Astrocyte (in vitro differentiated cells and primary cell): ENCODE measurements around the gene CEACAM4. TPM values are rescaled to one million over a fixed set of nuclear protein-coding genes. Genes with fewer than 3 reads are reported as not detected.

ENCODE experiments used
- DNase-seq: peaks from one replicate; pipeline ENCODE4 v3.0.0-alpha.2; 2010; ENCODE audit warnings: low read depth
- FAIRE-seq: peaks from 2 replicates; lab custom pipeline; 2011; peaks lifted over from hg19 to GRCh38; lab: Jason Lieb, UNC
- H2AFZ ChIP-seq: 2 replicates; pipeline ENCODE4 v1.6.0; 2012; ENCODE audit warnings: low read depth, low read length, inconsistent platforms
- H3K27ac ChIP-seq: 2 replicates; pipeline ENCODE4 v1.5.1; 2011; ENCODE audit warnings: low read depth, low read length, inconsistent platforms
- H3K27me3 ChIP-seq: 2 replicates; pipeline ENCODE4 v1.6.0; 2011; ENCODE audit warnings: low read length, inconsistent platforms; ENCODE audit not compliant: insufficient read depth
- H3K36me3 ChIP-seq: 2 replicates; pipeline ENCODE4 v1.5.1; 2011; ENCODE audit warnings: low read length, inconsistent platforms; ENCODE audit not compliant: insufficient read depth
- H3K4me1 ChIP-seq: 2 replicates; pipeline ENCODE4 v1.5.1; 2011; ENCODE audit warnings: low read length, inconsistent platforms; ENCODE audit not compliant: insufficient read depth
- H3K4me2 ChIP-seq: 2 replicates; pipeline ENCODE4 v1.6.0; 2012; ENCODE audit warnings: low read length, inconsistent platforms
- H3K4me3 ChIP-seq: 2 replicates; pipeline ENCODE4 v1.5.1; 2011; ENCODE audit warnings: low read depth, mild to moderate bottlenecking, low read length, inconsistent platforms; ENCODE audit not compliant: insufficient read depth
- H3K79me2 ChIP-seq: 2 replicates; pipeline ENCODE4 v1.6.0; 2012; ENCODE audit warnings: mild to moderate bottlenecking, low read length, inconsistent platforms; ENCODE audit not compliant: insufficient read depth
- H3K9ac ChIP-seq: 2 replicates; pipeline ENCODE4 v1.6.0; 2012; ENCODE audit warnings: mild to moderate bottlenecking, low read length, inconsistent platforms
- H3K9me3 ChIP-seq: 2 replicates; pipeline ENCODE4 v1.5.1; 2012; ENCODE audit warnings: low read depth, mild to moderate bottlenecking, low read length, inconsistent platforms; ENCODE audit not compliant: insufficient read depth
- H4K20me1 ChIP-seq: 2 replicates; pipeline ENCODE4 v1.6.0; 2012; ENCODE audit warnings: low read length, inconsistent platforms; ENCODE audit not compliant: insufficient read depth
- H3K27ac Mint-ChIP-seq: one replicate; pipeline ENCODE4 v1.8.0; 2021; ENCODE audit warnings: mild to moderate bottlenecking, mixed read lengths; ENCODE audit not compliant: unreplicated experiment
- H3K27me3 Mint-ChIP-seq: one replicate; pipeline ENCODE4 v1.8.0; 2021; ENCODE audit warnings: low read depth, mixed read lengths; ENCODE audit not compliant: unreplicated experiment
- H3K36me3 Mint-ChIP-seq: one replicate; pipeline ENCODE4 v1.8.0; 2021; ENCODE audit warnings: low read depth, mixed read lengths; ENCODE audit not compliant: unreplicated experiment
- H3K4me1 Mint-ChIP-seq: one replicate; pipeline ENCODE4 v1.8.0; 2021; ENCODE audit warnings: low read depth, mixed read lengths; ENCODE audit not compliant: unreplicated experiment
- H3K4me3 Mint-ChIP-seq: one replicate; pipeline ENCODE4 v1.8.0; 2021; ENCODE audit warnings: mild to moderate bottlenecking, moderate library complexity, mixed read lengths; ENCODE audit not compliant: unreplicated experiment
- H3K9me3 Mint-ChIP-seq: one replicate; pipeline ENCODE4 v1.8.0; 2021; ENCODE audit warnings: mild to moderate bottlenecking, mixed read lengths; ENCODE audit not compliant: unreplicated experiment
- EZH2 ChIP-seq: IDR thresholded peaks from 2 replicates; pipeline ENCODE4 v1.6.1; 2012; ENCODE audit warnings: mild to moderate bottlenecking, low read length, inconsistent platforms; ENCODE audit not compliant: insufficient read depth
- total RNA-seq: library from RNA; stranded (reverse); gene quantifications from 2 replicates; pipeline ENCODE4 v1.2.1, GENCODE V29; 2021
- TF ChIP-seq, protein P1 (sequence below): IDR thresholded peaks from 2 replicates; pipeline ENCODE4 v1.5.1; 2011; ENCODE audit warnings: low read depth, mild to moderate bottlenecking, inconsistent platforms, low read length, moderate library complexity; ENCODE audit not compliant: insufficient read depth

CEACAM4 gene
- total RNA-seq, 1 donor from 2014 or later, result not detected

DNA sequence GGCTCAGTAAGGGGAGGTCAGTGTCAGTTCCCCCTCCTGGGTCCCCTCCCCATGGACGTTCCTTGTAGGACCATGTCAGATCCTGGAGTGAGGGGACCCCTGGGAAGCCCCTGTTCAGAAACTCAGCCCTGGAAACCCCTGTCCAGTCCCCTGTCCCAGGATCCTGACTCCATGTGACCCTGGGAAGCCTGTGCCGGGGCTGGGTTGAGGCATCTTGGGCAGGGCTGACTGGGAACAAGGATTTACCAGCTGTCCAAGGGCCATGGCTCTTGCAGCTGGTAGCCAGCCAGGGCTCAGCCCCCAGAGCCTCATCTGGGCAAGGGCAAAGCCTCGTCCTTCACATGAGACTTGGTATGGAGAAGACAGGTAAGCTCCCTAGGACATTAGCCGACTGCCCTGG, 25.1 kb downstream of the CEACAM4 start:
- TF ChIP-seq, protein P1, sequence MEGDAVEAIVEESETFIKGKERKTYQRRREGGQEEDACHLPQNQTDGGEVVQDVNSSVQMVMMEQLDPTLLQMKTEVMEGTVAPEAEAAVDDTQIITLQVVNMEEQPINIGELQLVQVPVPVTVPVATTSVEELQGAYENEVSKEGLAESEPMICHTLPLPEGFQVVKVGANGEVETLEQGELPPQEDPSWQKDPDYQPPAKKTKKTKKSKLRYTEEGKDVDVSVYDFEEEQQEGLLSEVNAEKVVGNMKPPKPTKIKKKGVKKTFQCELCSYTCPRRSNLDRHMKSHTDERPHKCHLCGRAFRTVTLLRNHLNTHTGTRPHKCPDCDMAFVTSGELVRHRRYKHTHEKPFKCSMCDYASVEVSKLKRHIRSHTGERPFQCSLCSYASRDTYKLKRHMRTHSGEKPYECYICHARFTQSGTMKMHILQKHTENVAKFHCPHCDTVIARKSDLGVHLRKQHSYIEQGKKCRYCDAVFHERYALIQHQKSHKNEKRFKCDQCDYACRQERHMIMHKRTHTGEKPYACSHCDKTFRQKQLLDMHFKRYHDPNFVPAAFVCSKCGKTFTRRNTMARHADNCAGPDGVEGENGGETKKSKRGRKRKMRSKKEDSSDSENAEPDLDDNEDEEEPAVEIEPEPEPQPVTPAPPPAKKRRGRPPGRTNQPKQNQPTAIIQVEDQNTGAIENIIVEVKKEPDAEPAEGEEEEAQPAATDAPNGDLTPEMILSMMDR, result no peak
- no peak for TF ChIP-seq EZH2
- Histone ChIP-seq H3K27ac (no peak overlapping the region), H3K27me3 (no peaks in the 10 kb centered on the region), H3K4me2 (no peak overlapping the region), H3K4me1 (no peaks in the 10 kb centered on the region), H3K9me3 (no peaks in the 10 kb centered on the region), H3K79me2 (no peaks in the 10 kb centered on the region), H3K9ac (no peak overlapping the region), H3K36me3 (no peaks in the 10 kb centered on the region), H3K4me3 (no peak overlapping the region), H2AFZ (no peak overlapping the region), H4K20me1 (no peaks in the 10 kb centered on the region)
- H3K9me3 Mint-ChIP-seq, result no peaks in the 10 kb centered on the region
- no peak overlapping the region for H3K27ac Mint-ChIP-seq
- no peak for DNase-seq
- H3K4me3 Mint-ChIP-seq, result no peak overlapping the region
- no peaks in the 10 kb centered on the region for H3K4me1 Mint-ChIP-seq
- no peaks in the 10 kb centered on the region for H3K36me3 Mint-ChIP-seq
- no peak for FAIRE-seq
- H3K27me3 Mint-ChIP-seq, result peaks cover 65% of the 10 kb centered on the region

DNA sequence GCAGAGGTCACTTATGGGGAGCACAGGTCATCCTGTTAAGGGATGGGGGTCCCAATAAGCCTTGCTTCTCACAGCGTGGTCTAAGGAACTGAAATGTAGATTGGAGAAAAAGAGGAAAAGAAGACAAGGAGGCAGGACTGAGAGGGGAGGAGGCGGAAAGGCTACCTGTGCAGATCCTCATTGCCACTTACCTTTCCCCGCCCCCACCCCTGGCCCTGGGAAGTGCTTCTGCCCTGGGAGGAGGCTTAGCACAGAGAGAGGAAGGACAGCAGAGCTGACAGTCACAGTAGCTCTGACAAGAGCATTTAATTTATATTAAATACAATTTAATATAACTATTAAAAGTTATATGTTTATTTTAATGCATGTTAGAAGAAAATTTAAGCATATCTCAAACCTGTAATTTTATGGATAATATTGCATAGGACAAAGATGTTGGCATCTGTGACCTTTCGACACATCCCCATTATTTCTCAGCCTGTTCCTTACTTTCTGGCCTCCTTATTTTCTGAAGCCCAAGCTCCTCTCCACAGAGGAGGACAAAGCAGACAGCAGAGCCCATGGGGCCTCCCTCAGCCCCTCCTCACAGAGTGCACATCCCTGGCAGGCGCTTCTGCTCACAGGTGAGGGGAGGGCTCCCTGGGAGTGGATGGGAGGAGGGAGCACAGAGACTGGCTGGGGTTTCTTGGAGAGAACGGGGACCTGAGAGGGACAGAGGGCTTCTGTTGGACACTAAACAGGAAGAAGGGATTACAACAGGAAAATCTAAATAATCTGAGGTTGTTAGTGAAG, 27.5 kb downstream of the CEACAM4 start:
- Histone ChIP-seq H3K9ac (no peak overlapping the region), H3K9me3 (no peaks in the 10 kb centered on the region), H3K4me3 (no peak overlapping the region), H4K20me1 (no peaks in the 10 kb centered on the region), H3K27ac (no peak overlapping the region), H2AFZ (no peak overlapping the region), H3K4me2 (no peak overlapping the region), H3K4me1 (no peaks in the 10 kb centered on the region), H3K27me3 (no peaks in the 10 kb centered on the region), H3K79me2 (no peaks in the 10 kb centered on the region), H3K36me3 (no peaks in the 10 kb centered on the region)
- no peaks in the 10 kb centered on the region for H3K36me3 Mint-ChIP-seq
- DNase-seq (no peak), FAIRE-seq (no peak)
- H3K27ac Mint-ChIP-seq, result no peak overlapping the region
- no peaks in the 10 kb centered on the region for H3K4me1 Mint-ChIP-seq
- no peaks in the 10 kb centered on the region for H3K9me3 Mint-ChIP-seq
- TF ChIP-seq EZH2, result no peak
- TF ChIP-seq, protein P1, result no peak
- peaks cover 61% of the 10 kb centered on the region for H3K27me3 Mint-ChIP-seq
- H3K4me3 Mint-ChIP-seq, result no peak overlapping the region

DNA sequence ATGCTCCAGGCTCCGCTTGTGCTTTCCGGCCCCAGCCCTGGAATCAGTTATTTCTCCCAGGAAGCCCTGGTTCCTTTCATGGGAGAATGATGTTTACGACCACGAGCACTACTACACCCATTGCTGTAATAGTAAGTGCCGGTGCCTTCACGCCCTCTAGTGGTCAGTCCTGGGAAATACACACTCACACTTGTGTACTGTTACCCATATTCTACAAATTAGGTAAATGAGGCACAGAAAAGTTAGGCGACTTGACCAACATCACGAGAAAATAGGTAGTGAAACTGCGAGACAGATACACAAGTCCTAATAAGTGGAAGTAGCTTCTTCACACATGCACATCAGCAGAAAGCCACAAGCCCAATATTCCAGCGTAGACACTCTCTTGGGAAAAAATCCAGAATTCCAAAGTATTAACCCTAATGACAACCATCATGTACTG, 29.3 kb downstream of the CEACAM4 start:
- Mint-ChIP-seq H3K27ac (no peak overlapping the region), H3K9me3 (no peaks in the 10 kb centered on the region), H3K27me3 (peaks cover 49% of the 10 kb centered on the region), H3K36me3 (no peaks in the 10 kb centered on the region), H3K4me3 (no peak overlapping the region), H3K4me1 (no peaks in the 10 kb centered on the region)
- no peak for TF ChIP-seq EZH2
- TF ChIP-seq, protein P1, result peak; percentile 95
- no peaks in the 10 kb centered on the region for H3K79me2 ChIP-seq
- no peak overlapping the region for H3K4me3 ChIP-seq
- no peaks in the 10 kb centered on the region for H4K20me1 ChIP-seq
- no peak overlapping the region for H2AFZ ChIP-seq
- no peaks in the 10 kb centered on the region for H3K9me3 ChIP-seq
- FAIRE-seq, result no peak
- H3K27me3 ChIP-seq, result no peaks in the 10 kb centered on the region
- H3K36me3 ChIP-seq, result no peaks in the 10 kb centered on the region
- DNase-seq, result peak; percentile 19
- no peak overlapping the region for H3K4me2 ChIP-seq
- H3K27ac ChIP-seq, result no peak overlapping the region
- H3K9ac ChIP-seq, result no peak overlapping the region
- no peaks in the 10 kb centered on the region for H3K4me1 ChIP-seq
